AG10803 (cell line): ENCODE measurements around the gene MYO3B.

Source experiments
- DNase-seq: peaks from one replicate; pipeline ENCODE4 v3.0.0; 2010; ENCODE audit warnings: low read depth
- H3K4me3 ChIP-seq: 2 replicates; pipeline ENCODE4 v1.5.1; 2011; ENCODE audit warnings: mild to moderate bottlenecking, low read length, control low read depth
- TF ChIP-seq, protein P1 (sequence below): conservative IDR thresholded peaks from 2 replicates; pipeline ENCODE4 v1.5.1; 2011; ENCODE audit warnings: mild to moderate bottlenecking, low read length, control low read depth, inconsistent platforms

Gene MYO3B

GRCh38 chr2:170701011-170701410, 523.1 kb downstream of the MYO3B start:
- TF ChIP-seq, protein P1, sequence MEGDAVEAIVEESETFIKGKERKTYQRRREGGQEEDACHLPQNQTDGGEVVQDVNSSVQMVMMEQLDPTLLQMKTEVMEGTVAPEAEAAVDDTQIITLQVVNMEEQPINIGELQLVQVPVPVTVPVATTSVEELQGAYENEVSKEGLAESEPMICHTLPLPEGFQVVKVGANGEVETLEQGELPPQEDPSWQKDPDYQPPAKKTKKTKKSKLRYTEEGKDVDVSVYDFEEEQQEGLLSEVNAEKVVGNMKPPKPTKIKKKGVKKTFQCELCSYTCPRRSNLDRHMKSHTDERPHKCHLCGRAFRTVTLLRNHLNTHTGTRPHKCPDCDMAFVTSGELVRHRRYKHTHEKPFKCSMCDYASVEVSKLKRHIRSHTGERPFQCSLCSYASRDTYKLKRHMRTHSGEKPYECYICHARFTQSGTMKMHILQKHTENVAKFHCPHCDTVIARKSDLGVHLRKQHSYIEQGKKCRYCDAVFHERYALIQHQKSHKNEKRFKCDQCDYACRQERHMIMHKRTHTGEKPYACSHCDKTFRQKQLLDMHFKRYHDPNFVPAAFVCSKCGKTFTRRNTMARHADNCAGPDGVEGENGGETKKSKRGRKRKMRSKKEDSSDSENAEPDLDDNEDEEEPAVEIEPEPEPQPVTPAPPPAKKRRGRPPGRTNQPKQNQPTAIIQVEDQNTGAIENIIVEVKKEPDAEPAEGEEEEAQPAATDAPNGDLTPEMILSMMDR, result no peak

DNA sequence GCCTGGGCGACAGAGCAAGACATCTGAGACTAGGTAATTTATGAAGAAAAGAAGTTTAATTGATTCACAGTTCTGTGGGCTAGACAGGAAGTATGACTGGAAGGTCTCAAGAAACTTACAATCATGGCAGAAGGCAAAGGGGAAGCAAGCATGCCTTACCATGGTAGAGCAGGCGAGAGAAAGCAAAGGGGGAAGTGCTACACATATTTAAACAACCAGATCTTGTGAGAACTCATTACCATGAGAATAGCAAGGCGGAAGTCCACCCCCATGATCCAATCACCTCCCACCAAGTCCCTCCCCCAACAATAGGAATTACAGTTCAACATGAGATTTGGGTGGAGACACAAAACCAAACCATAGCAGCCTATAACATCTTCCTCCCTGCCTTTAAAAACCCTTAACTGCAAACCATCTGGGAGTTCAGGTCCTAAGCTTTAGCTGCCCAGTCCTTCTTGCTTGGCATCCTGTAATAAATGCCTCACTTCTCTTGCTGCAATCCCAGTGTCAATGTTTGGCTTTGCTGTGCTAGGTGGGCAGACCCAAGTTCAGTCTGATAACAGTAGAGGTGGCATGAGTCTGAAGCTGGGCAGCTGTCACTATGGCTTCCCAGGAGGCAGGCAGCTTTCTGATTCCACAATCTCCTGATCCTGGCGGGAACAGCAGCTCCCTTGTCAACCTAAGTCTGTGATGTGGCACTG, 526.0 kb downstream of the MYO3B start:
- TF ChIP-seq, protein P1, result no peak
- no peak overlapping the region for H3K4me3 ChIP-seq
- no peak for DNase-seq

More at GRCh38 chr2:170701011-170701410, 523.1 kb downstream of the MYO3B start:
- H3K4me3 ChIP-seq, result no peak overlapping the region
- no peak for DNase-seq
